HepG2 (cell line): ENCODE data around the gene TM4SF5. TPM values are rescaled to one million over a fixed set of nuclear protein-coding genes. Genes with fewer than 3 reads are reported as not detected.

ENCODE experiments used
- AHR ChIP-seq: IDR thresholded peaks from 2 replicates; pipeline ENCODE4 v1.6.1; 2018; ENCODE audit warnings: missing genetic modification reagents, missing compliant biosample characterization
- ELF1 ChIP-seq: sonication (generic); formaldehyde crosslinking; IDR thresholded peaks from 2 replicates; pipeline ENCODE4 v1.4.0; 2020; ENCODE audit warnings: missing genetic modification reagents
- ELF3 ChIP-seq: IDR thresholded peaks from 2 replicates; pipeline ENCODE4 v1.6.1; 2016; ENCODE audit warnings: missing genetic modification reagents, missing compliant biosample characterization
- KDM6A ChIP-seq: IDR thresholded peaks from 2 replicates; pipeline ENCODE4 v1.6.1; 2016; ENCODE audit warnings: low read depth
- MAZ ChIP-seq, 2 experiments: sonication (generic) in 1 of 2; formaldehyde crosslinking in 1 of 2; IDR thresholded peaks; 2 replicates each; pipeline versions ENCODE4 v1.5.0 to v1.6.1; 2012 to 2020; ENCODE audit warnings: low read depth in 2 of 2, mild to moderate bottlenecking in 2 of 2, borderline replicate concordance in 1 of 2, improper control_type of control experiment in 1 of 2, low read length in 1 of 2, missing genetic modification reagents in 1 of 2, moderate library complexity in 1 of 2
- MEIS2 ChIP-seq: sonication (generic); formaldehyde crosslinking; IDR thresholded peaks from 2 replicates; pipeline ENCODE4 v1.9.0; 2021; ENCODE audit warnings: mild to moderate bottlenecking, missing genetic modification reagents
- MYC ChIP-seq: sonication (generic); formaldehyde crosslinking; IDR thresholded peaks from 2 replicates; pipeline ENCODE4 v1.9.0; 2021; ENCODE audit warnings: missing genetic modification reagents, borderline replicate concordance
- MYNN ChIP-seq: sonication (generic); formaldehyde crosslinking; IDR thresholded peaks from 2 replicates; pipeline ENCODE4 v1.4.0; 2020; ENCODE audit warnings: mild to moderate bottlenecking, low read depth, missing genetic modification reagents
- NFATC3 ChIP-seq: sonication (generic); formaldehyde crosslinking; IDR thresholded peaks from 2 replicates; pipeline ENCODE4 v1.5.1; 2020; ENCODE audit warnings: mild to moderate bottlenecking, missing genetic modification reagents
- NFE2 ChIP-seq: sonication (generic); formaldehyde crosslinking; IDR thresholded peaks from 2 replicates; pipeline ENCODE4 v1.4.0; 2020; ENCODE audit warnings: missing genetic modification reagents
- PBX2 ChIP-seq: IDR thresholded peaks from 2 replicates; pipeline ENCODE4 v1.6.1; 2016; ENCODE audit warnings: control low read depth
- PHF5A ChIP-seq: IDR thresholded peaks from one replicate; pipeline ENCODE4 v1.6.1; 2018; ENCODE audit warnings: low read depth, missing genetic modification reagents; ENCODE audit not compliant: unreplicated experiment
- RFXANK ChIP-seq: IDR thresholded peaks from 2 replicates; pipeline ENCODE4 v1.6.1; 2016
- YEATS2 ChIP-seq: sonication (generic); formaldehyde crosslinking; IDR thresholded peaks from 2 replicates; pipeline ENCODE4 v1.4.0; 2020; ENCODE audit warnings: missing genetic modification reagents, borderline replicate concordance
- ZBTB42 ChIP-seq: sonication (generic); formaldehyde crosslinking; IDR thresholded peaks from 2 replicates; pipeline ENCODE4 v1.5.0; 2020; ENCODE audit warnings: mild to moderate bottlenecking, missing genetic modification reagents
- ZBTB8A ChIP-seq: sonication (generic); formaldehyde crosslinking; IDR thresholded peaks from 2 replicates; pipeline ENCODE4 v1.4.0; 2020; ENCODE audit warnings: mild to moderate bottlenecking, low read depth, missing genetic modification reagents, borderline replicate concordance
- ZFP1 ChIP-seq: IDR thresholded peaks from 2 replicates; pipeline ENCODE4 v1.6.1; 2016
- ZNF292 ChIP-seq: sonication (generic); formaldehyde crosslinking; IDR thresholded peaks from 2 replicates; pipeline ENCODE4 v1.8.1; 2022; ENCODE audit warnings: mild to moderate bottlenecking, low read depth, missing genetic modification reagents, borderline replicate concordance
- ZNF496 ChIP-seq: sonication (generic); formaldehyde crosslinking; IDR thresholded peaks from 2 replicates; pipeline ENCODE4 v1.8.1; 2023; ENCODE audit warnings: mild to moderate bottlenecking, moderate library complexity, missing genetic modification reagents; ENCODE audit not compliant: insufficient replicate concordance
- ZNF616 ChIP-seq: sonication (generic); formaldehyde crosslinking; IDR thresholded peaks from 2 replicates; pipeline ENCODE4 v1.5.0; 2020; ENCODE audit warnings: low read depth, mild to moderate bottlenecking, missing genetic modification reagents
- ZNF674 ChIP-seq: sonication (generic); formaldehyde crosslinking; IDR thresholded peaks from 2 replicates; pipeline ENCODE4 v1.5.0; 2020; ENCODE audit warnings: low read depth, mild to moderate bottlenecking, missing genetic modification reagents
- ZNF788 ChIP-seq: sonication (generic); formaldehyde crosslinking; IDR thresholded peaks from 2 replicates; pipeline ENCODE4 v1.5.0; 2020; ENCODE audit warnings: mild to moderate bottlenecking, missing genetic modification reagents, borderline replicate concordance
- polyA plus RNA-seq, 8 experiments: library from polyadenylated mRNA; depleted of rRNA in 3 of 8; stranded (reverse) in 7 of 8; unstranded in 1 of 8; fragments of >200 nt; fragmentation: Illumina TruSeq in 4 of 8; extraction: Trizol in 4 of 8; gene quantifications; 2 replicates each; pipeline versions ENCODE4 v1.2.1 to v1.2.3, GENCODE V29; 2011 to 2016; ENCODE audit warnings: low read depth in 4 of 8, missing spikeins in 1 of 8, mixed read lengths in 1 of 8; ENCODE audit not compliant: insufficient read depth in 1 of 8
- total RNA-seq, 5 experiments: library from RNA; depleted of rRNA; stranded (reverse); fragments of >200 nt; fragmentation: Illumina TruSeq; extraction: Trizol; gene quantifications; 2 replicates each; pipeline ENCODE4 v1.2.3, GENCODE V29; 2016; ENCODE audit warnings: low read depth in 1 of 5
- TF ChIP-seq, protein P1 (sequence below): sonication (generic); formaldehyde crosslinking; IDR thresholded peaks from 2 replicates; pipeline ENCODE4 v1.8.1; 2022; ENCODE audit warnings: mild to moderate bottlenecking, missing genetic modification reagents
- TF ChIP-seq, protein P2 (sequence below), 2 experiments: sonication (generic) in 1 of 2; formaldehyde crosslinking in 1 of 2; IDR thresholded peaks; 2 replicates each; pipeline versions ENCODE4 v1.4.0 to v1.6.1; 2016 to 2020; ENCODE audit warnings: borderline replicate concordance in 1 of 2, low read depth in 1 of 2, mild to moderate bottlenecking in 1 of 2, missing genetic modification reagents in 1 of 2

The TM4SF5 gene
- total and polyA plus RNA-seq, 2 of the 13 experiments (the other 11 are each of a cell fraction or from before 2014, with no cell fraction given), result 30.1 to 126 TPM

DNA sequence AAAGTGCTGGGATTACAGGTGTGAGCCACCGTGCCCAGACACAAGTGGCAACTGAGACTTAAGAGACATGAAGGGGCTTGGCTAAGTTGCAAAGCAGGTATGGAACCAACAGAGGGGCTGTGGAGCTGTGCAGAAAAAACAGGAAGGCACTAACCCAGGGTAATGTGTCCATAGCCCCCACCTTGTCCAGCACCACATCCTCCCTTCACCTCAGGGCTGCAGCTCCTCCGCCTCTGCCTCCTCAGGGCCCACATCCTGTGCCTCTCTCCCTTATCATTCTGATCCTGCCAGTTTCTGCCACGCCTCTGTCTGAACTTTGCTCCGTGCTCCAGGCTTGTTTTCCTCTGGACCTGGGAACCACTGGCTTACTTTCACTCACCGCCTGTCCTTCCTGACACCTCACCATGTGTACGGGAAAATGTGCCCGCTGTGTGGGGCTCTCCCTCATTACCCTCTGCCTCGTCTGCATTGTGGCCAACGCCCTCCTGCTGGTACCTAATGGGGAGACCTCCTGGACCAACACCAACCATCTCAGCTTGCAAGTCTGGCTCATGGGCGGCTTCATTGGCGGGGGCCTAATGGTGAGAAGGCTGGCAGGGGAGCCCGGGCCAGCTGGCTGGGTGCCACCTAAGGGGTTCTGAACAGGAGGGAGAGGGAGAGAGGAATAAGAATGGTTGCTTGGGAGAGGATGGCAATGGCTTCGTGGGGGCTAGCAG, at the start of gene TM4SF5 (continued):
- TF ChIP-seq, protein P1, sequence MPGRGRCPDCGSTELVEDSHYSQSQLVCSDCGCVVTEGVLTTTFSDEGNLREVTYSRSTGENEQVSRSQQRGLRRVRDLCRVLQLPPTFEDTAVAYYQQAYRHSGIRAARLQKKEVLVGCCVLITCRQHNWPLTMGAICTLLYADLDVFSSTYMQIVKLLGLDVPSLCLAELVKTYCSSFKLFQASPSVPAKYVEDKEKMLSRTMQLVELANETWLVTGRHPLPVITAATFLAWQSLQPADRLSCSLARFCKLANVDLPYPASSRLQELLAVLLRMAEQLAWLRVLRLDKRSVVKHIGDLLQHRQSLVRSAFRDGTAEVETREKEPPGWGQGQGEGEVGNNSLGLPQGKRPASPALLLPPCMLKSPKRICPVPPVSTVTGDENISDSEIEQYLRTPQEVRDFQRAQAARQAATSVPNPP (CRISPR knock-in tag), result 0 out of 2 replicates have a peak, but pooled peaks have one; percentile 69
- TF ChIP-seq PBX2 (CRISPR knock-in tag), result 0 out of 2 replicates have a peak, but pooled peaks have one; percentile 32
- TF ChIP-seq ZFP1 (CRISPR knock-in tag), result peak; percentile 42; the same call in 1 of the 2 replicates
- no peak for TF ChIP-seq NFE2
- TF ChIP-seq RFXANK (CRISPR knock-in tag), result no peak
- no peak; the same call in 1 of the 2 replicates for TF ChIP-seq AHR (CRISPR knock-in tag)
- peak; percentile 94; the same call in 1 of the 2 replicates for TF ChIP-seq ZNF788 (CRISPR knock-in tag)
- peak; percentile 95; the same call in 1 of the 2 replicates for TF ChIP-seq ZNF292 (CRISPR knock-in tag)
- TF ChIP-seq ZNF674 (CRISPR knock-in tag), result no peak
- TF ChIP-seq, protein P2, sequence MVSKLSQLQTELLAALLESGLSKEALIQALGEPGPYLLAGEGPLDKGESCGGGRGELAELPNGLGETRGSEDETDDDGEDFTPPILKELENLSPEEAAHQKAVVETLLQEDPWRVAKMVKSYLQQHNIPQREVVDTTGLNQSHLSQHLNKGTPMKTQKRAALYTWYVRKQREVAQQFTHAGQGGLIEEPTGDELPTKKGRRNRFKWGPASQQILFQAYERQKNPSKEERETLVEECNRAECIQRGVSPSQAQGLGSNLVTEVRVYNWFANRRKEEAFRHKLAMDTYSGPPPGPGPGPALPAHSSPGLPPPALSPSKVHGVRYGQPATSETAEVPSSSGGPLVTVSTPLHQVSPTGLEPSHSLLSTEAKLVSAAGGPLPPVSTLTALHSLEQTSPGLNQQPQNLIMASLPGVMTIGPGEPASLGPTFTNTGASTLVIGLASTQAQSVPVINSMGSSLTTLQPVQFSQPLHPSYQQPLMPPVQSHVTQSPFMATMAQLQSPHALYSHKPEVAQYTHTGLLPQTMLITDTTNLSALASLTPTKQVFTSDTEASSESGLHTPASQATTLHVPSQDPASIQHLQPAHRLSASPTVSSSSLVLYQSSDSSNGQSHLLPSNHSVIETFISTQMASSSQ (IDR thresholded peaks at IDR 0.05; ENCODE audit: low read depth), result peak; percentile 44; the same call in 1 of the 2 replicates
- TF ChIP-seq, protein P2 (CRISPR knock-in tag; IDR thresholded peaks at IDR 0.05; ENCODE audit: borderline replicate concordance), result peak; percentile 73; the same call in 1 of the 2 replicates
- TF ChIP-seq ZNF616 (CRISPR knock-in tag), result peak; percentile 61
- no peak for TF ChIP-seq ZNF496 (CRISPR knock-in tag)
- TF ChIP-seq MYNN (CRISPR knock-in tag), result no peak
- peak; percentile 68 for TF ChIP-seq PHF5A (CRISPR knock-in tag)
- peak; percentile 80 for TF ChIP-seq KDM6A
- TF ChIP-seq ELF3 (CRISPR knock-in tag), result peak; percentile 88
- TF ChIP-seq ELF1 (CRISPR knock-in tag), result no peak; the same call in 1 of the 2 replicates
- TF ChIP-seq MEIS2, result peak; percentile 90
- TF ChIP-seq MAZ (IDR thresholded peaks at IDR 0.05; ENCODE audit: borderline replicate concordance, low read depth, low read length), result no peak
- TF ChIP-seq MAZ (CRISPR knock-in tag; IDR thresholded peaks at IDR 0.05; ENCODE audit: low read depth), result peak; percentile 71
- peak; percentile 31; the same call in 1 of the 2 replicates for TF ChIP-seq YEATS2 (CRISPR knock-in tag)
- TF ChIP-seq MYC (CRISPR knock-in tag), result peak; percentile 93
- peak; percentile 63; the same call in 1 of the 2 replicates for TF ChIP-seq ZBTB42 (CRISPR knock-in tag)
- no peak for TF ChIP-seq ZBTB8A (CRISPR knock-in tag)
- no peak for TF ChIP-seq NFATC3
